Endothelial cell of umbilical vein (primary cell): Measurements from ENCODE around the gene MAPK11.

Experiments used
- CTCF ChIP-seq, 2 donors: IDR thresholded peaks; 1 replicate in 1 of 2; 2 replicates in 1 of 2; pipeline ENCODE4 v1.5.1; 2011; ENCODE audit warnings: low read length in 2 of 2, mild to moderate bottlenecking in 2 of 2, moderate library complexity in 2 of 2, control low read depth in 1 of 2, inconsistent platforms in 1 of 2, low read depth in 1 of 2; ENCODE audit not compliant: insufficient read depth in 1 of 2; ENCODE audit errors: extremely low read depth in 1 of 2
- EZH2 ChIP-seq: IDR thresholded peaks from 2 replicates; pipeline ENCODE4 v1.6.1; 2012; ENCODE audit warnings: borderline replicate concordance, low read depth, mild to moderate bottlenecking, moderate library complexity, low read length, inconsistent platforms; ENCODE audit not compliant: severe bottlenecking
- JUN ChIP-seq: IDR thresholded peaks from 2 replicates; pipeline ENCODE4 v1.6.1; 2011; ENCODE audit warnings: borderline replicate concordance, low read depth; ENCODE audit not compliant: insufficient read length, insufficient read depth
- MYC ChIP-seq: IDR thresholded peaks from one replicate; pipeline ENCODE4 v1.6.1; 2011; ENCODE audit warnings: mild to moderate bottlenecking, low read depth, low read length
- POLR2A ChIP-seq: IDR thresholded peaks from 2 replicates; pipeline ENCODE4 v1.6.1; 2012; ENCODE audit warnings: low read depth, mild to moderate bottlenecking, control low read depth, low read length
- POLR2AphosphoS5 ChIP-seq: IDR thresholded peaks from 2 replicates; pipeline ENCODE4 v1.6.1; 2012; ENCODE audit warnings: low read depth, mild to moderate bottlenecking, control low read depth, low read length, moderate library complexity; ENCODE audit not compliant: insufficient read depth
- TF ChIP-seq, protein P1 (sequence below): IDR thresholded peaks from 2 replicates; pipeline ENCODE4 v1.6.1; 2011; ENCODE audit not compliant: insufficient read depth, insufficient read length

- TF ChIP-seq CTCF (IDR thresholded peaks at IDR 0.05; ENCODE audit: extremely low read depth in 1 of 2, insufficient read depth in 1 of 2, low read depth in 1 of 2, low read length in 2 of 2): no peak
- no peak for TF ChIP-seq POLR2A
- TF ChIP-seq, protein P1, sequence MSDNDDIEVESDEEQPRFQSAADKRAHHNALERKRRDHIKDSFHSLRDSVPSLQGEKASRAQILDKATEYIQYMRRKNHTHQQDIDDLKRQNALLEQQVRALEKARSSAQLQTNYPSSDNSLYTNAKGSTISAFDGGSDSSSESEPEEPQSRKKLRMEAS: no peak
- TF ChIP-seq POLR2AphosphoS5: peak; percentile 10
- TF ChIP-seq EZH2: no peak
- TF ChIP-seq MYC: no peak
- TF ChIP-seq JUN: no peak
Observed at GRCh38 chr22:50269970-50270665, at the start of gene MAPK11.
